OCI-M2 (cell line): ENCODE measurements around the gene SLC6A11.

ENCODE experiments used
- DNase-seq: peaks from one replicate; lab custom pipeline; 2025; ENCODE audit not compliant: unreplicated experiment; lab: John Stamatoyannopoulos, UW

Gene SLC6A11

GRCh38 chr3:10949197-10949596 is 133.2 kb downstream of the SLC6A11 start:
- no peak for DNase-seq

GRCh38 chr3:10950476-10951294 is 134.7 kb downstream of the SLC6A11 start:
- no peak for DNase-seq

GRCh38 chr3:10951295-10951926 is 135.4 kb downstream of the SLC6A11 start:
- no peak for DNase-seq

GRCh38 chr3:10952525-10952924 is 136.5 kb downstream of the SLC6A11 start:
- DNase-seq = no peak

GRCh38 chr3:10954740-10955139 is 138.7 kb downstream of the SLC6A11 start:
- DNase-seq = no peak

GRCh38 chr3:10955711-10956453 is 139.9 kb downstream of the SLC6A11 start:
- DNase-seq = no peak

GRCh38 chr3:10956531-10956930 is 140.5 kb downstream of the SLC6A11 start:
- DNase-seq = no peak

GRCh38 chr3:10956986-10957385 is 141.0 kb downstream of the SLC6A11 start:
- DNase-seq = no peak

- DNase-seq = no peak
These were observed 142.1 kb downstream of the SLC6A11 start for GRCh38 chr3:10957976-10958749.

GRCh38 chr3:10960255-10960654 is 144.2 kb downstream of the SLC6A11 start:
- DNase-seq = no peak

GRCh38 chr3:10961921-10962320 is 145.9 kb downstream of the SLC6A11 start:
- no peak for DNase-seq

- no peak for DNase-seq
These were observed 146.5 kb downstream of the SLC6A11 start for GRCh38 chr3:10962481-10963036.

GRCh38 chr3:10964537-10965167 is 148.6 kb downstream of the SLC6A11 start:
- DNase-seq = no peak

- DNase-seq = no peak
These were observed 152.4 kb downstream of the SLC6A11 start for GRCh38 chr3:10968401-10968800.

GRCh38 chr3:10970306-10970960 is 154.4 kb downstream of the SLC6A11 start:
- DNase-seq = no peak

- no peak for DNase-seq
These were observed 156.2 kb downstream of the SLC6A11 start for GRCh38 chr3:10972072-10972782.

GRCh38 chr3:10973046-10973595 is 157.1 kb downstream of the SLC6A11 start:
- no peak for DNase-seq

GRCh38 chr3:10974131-10974530 is 158.1 kb downstream of the SLC6A11 start:
- DNase-seq = no peak
